HG03135 (cell line): ENCODE data around the gene ERBB2.
"Not testable (repeated sequence)": the region's sequence is repeated elsewhere in the genome, so short reads cannot be mapped to it uniquely, and the experiment has no call there.

ENCODE experiments used
- ATAC-seq: cut with Tn5 transposase; IDR thresholded peaks from one replicate; pipeline ENCODE4 v1.9.1; 2021; ENCODE audit warnings: mild to moderate bottlenecking, moderate library complexity; ENCODE audit not compliant: unreplicated experiment

ERBB2 gene

GRCh38 chr17:39722104-39722503 is 22.2 kb downstream of the ERBB2 start:
- no peak for ATAC-seq

DNA sequence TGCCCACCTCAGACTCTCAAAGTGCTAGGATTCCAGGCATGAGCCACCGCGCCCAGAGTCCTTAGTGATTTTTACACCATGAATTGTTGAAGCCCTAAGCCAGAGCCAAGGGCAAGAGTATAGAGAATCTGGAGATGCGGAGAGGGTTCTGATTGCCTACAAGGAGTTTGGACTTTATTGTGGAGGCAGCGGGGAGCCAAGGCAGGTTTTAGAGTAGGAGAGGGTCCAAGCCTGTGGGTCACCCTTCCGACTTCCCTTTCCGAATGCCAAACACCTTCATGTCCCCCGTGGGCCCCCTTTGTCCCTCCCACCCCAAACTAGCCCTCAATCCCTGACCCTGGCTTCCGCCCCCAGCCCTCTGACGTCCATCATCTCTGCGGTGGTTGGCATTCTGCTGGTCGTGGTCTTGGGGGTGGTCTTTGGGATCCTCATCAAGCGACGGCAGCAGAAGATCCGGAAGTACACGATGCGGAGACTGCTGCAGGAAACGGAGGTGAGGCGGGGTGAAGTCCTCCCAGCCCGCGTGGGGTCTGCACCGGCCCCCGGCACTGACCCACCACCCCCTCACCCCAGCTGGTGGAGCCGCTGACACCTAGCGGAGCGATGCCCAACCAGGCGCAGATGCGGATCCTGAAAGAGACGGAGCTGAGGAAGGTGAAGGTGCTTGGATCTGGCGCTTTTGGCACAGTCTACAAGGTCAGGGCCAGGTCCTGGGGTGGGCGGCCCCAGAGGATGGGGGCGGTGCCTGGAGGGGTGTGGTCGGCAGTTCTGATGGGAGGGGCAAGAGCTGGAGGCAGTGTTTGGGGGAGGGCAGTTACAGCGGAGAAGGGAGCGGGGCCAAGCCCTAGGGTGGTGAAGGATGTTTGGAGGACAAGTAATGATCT is 23.3 kb downstream of the ERBB2 start:
- ATAC-seq = no peak

GRCh38 chr17:39724731-39725130 is 24.9 kb downstream of the ERBB2 start:
- ATAC-seq = no peak

- ATAC-seq = not testable (repeated sequence)
These were observed 26.1 kb downstream of the ERBB2 start for GRCh38 chr17:39725923-39726322.

DNA sequence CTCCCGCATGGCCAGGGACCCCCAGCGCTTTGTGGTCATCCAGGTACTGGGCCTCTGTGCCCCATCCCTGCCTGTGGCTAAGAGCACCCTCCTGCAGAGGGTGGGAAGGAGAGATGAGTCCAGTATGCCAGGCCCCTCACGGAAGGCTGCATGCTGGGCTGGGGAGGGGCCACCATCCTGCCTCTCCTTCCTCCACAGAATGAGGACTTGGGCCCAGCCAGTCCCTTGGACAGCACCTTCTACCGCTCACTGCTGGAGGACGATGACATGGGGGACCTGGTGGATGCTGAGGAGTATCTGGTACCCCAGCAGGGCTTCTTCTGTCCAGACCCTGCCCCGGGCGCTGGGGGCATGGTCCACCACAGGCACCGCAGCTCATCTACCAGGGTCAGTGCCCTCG is 26.8 kb downstream of the ERBB2 start:
- no peak for ATAC-seq

- ATAC-seq = no peak
These were observed 27.7 kb downstream of the ERBB2 start for GRCh38 chr17:39727556-39727955.

DNA sequence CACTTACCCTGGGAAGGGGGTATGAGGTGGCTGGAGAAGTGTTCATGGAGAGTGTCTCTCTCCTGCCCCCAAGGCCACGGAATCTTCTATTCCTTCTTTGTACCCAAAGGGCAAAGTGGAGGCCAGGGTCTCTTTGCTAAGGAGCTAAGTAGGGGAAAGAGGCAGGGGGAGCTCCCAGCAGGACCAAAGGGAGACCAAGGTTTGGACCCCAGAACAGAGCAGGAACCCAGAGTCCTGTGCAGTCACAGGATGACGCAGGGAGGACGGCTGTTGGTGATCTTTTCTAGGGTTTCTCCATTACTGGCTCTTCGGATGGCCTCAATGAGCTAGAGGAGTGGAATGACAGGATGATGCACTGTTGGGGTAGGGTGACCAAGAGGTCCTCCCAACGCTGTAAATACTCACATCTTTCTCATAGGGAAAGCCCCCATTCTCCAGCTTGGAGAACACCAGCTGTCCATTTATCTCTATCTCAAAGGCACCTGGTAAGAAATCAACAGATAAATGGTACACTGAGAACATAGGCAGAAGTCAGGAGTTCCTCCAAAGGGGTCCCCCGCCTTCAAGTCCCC is 29.5 kb downstream of the ERBB2 start:
- no peak for ATAC-seq

DNA sequence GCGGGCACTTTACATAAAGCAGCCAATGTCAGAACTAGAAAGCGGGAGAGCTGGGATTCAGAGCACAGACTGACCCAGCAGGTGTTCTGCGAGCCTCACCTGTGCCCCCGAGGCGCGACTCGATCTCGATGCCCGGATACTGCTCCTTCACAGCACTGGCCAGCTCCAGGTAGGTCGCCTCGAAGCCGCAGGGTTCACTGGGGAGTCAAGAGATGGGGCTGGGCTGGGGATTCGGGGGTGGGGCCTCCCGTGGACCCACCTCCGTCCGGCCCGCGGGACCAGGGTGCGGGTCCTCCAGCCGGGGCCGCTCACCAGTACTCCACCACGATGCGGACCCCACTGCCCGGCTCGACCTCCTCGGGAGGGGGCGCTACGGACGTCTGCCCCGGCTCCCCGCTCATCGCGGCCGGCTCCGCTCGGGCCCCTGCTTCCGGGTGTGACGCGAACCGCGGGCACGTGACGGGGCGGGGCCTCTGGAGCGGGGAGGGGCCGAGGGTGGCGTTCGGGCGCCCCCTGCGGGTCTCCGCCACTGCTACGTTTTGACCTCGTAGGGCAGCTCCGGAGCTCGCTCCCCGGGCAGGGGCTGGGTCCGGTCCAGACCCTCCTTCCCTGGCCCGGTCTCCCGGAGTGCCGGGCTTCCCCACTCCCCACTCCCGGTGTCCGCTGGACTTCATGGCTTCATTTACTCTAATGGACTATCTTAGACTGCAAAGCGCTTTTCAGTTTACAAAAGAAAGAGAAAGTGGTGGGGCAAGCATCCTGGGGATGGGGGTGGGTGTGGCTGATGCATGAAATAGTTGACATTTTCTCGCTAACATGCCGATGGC is 30.4 kb downstream of the ERBB2 start, which contains the start of gene MIEN1:
MIEN1 (minus strand) TSS at position 438 of the 827 bp plus-strand sequence; CDS start at position 401, 37 bp downstream.
- ATAC-seq = peak; percentile 87

DNA sequence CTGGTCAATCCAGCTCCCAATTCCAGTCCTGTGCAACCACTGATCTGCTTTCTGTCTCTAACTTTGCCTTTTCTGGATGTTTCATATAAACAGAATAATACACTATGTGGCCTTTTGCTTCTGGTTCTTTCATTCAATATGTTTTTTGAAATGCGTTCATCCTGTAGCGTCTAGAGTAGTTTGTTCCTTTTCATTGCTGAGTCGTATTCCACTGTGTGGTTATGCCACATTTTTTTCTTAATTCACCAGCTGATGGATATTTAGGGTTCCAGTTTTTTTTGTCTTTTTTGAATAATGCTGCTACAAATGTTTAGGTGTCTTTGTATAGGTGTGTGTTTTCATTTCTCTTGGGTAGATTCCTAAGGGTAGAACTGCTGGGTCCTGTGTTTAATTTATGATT is 32.7 kb downstream of the ERBB2 start:
- ATAC-seq = no peak

GRCh38 chr17:39735882-39736281 is 36.0 kb downstream of the ERBB2 start:
- ATAC-seq = no peak

DNA sequence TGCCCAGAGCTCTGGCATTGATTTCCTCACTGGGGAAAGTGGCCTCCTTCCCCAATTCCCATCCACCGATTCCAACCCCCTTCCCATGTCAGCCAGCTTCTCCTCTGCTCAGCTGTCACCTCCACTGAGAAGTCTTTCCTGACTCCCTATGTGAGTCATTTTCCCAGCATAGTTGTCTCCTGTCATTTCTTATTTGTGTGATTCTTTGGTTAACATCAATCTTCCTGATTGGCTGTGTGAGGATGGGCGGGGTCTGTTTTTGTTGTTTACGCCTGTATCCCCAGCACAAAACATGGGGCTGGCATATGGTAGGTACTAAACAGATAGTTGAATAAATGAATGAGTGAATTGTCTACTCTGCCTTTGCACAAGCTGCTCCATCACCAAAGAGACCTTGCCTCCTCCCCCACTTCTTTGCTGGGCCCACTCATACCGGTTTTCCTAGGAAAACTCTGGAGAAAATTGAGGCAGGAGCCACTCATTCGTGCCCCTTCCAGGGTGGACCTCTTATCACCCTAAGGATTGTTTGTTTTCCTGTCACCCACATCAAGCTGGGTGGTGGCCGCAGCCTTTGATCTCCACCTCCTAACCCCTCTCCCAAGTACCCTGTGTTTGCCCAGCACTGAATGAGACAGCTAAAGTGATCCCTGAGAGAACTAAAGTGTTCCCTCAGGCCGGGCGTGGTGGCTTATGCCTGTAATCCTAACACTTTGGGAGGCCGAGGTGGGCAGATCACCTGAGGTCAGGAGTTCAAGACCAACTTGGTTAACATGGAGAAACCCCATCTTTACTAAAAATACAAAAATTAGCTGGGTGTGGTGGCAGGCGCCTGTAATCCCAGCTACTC is 36.7 kb downstream of the ERBB2 start:
- no peak for ATAC-seq

DNA sequence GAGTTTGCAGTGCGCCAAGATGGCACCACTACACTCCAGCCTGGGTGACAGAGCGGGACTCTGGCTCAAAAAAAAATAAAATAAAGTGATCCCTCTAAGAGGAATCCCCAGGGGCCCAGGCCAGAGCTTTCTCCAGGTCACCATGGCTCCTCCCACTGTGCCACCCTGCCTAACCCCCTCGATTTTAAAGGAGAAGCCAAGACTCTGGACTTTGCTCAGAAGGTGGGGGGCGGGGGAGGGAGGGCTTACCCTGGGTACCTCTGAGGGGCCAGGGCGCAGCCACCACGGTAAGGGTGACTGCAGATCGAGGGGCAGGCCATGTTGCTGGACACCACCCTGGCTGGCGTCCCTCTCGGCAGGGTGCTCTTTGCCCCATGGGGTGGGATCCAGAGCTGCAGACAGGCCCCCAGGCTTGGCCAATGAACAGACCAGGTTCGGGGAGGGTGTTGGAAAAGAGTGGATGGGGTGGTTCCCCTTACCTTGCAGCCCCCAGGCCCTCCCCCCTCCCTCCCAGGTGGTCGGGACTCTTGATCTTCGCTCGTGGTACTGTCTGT is 37.4 kb downstream of the ERBB2 start:
- ATAC-seq = no peak

DNA sequence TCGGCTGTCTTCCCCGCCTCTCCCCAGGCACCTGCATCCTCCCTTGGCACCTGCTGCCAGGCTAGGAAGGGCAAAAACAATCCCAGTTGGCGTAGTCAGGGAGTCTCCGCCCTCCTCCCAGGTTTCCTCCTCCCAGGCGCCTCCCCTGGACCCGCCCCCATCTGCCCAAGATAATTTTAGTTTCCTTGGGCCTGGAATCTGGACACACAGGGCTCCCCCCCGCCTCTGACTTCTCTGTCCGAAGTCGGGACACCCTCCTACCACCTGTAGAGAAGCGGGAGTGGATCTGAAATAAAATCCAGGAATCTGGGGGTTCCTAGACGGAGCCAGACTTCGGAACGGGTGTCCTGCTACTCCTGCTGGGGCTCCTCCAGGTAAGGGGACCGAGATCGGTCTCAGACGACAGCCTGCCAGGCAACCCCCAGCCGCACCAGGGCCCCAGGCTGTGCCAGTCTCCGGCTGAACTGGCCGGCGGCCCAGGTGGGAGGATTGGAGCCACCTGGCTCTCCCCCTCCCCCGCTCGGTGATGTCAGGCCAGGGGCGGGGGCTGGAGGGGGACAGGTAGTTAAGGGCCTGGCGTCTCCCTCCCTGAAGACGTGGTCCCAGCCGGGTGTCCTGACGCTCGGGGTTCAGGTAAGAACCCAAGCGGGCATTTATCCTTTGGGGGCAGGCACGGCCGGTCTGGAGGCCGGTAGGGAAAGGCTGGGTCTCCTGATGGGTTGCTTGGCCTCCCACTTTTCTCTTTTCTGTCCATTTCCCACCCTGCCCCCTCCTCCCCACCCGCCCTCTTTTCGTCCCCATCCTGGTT is 38.1 kb downstream of the ERBB2 start, which contains the start of gene GRB7:
GRB7 (plus strand) TSS at position 179 of the 808 bp plus-strand sequence. CDS start 4,364 bp downstream, outside the sequence.
- ATAC-seq = no peak

GRCh38 chr17:39738568-39738901 is 38.7 kb downstream of the ERBB2 start:
- no peak for ATAC-seq

GRCh38 chr17:39738983-39739884 is 39.4 kb downstream of the ERBB2 start:
- ATAC-seq = no peak

GRCh38 chr17:39739885-39740356 is 40.1 kb downstream of the ERBB2 start:
- ATAC-seq = no peak

- no peak for ATAC-seq
These were observed 40.7 kb downstream of the ERBB2 start for GRCh38 chr17:39740357-39741111.
